HCT116 (cell line): Measurements from ENCODE around the gene RP9. TPM values are rescaled to one million over a fixed set of nuclear protein-coding genes. Genes with fewer than 3 reads are reported as not detected.

Experiments
- ATAC-seq: fragments of 200-7000 bp; cut with Tn5 transposase; 2 replicates; pipeline ENCODE4 v1.9.1; 2020; ENCODE audit warnings: mild to moderate bottlenecking, moderate library complexity
- BruUV-seq: library from RNA; stranded (reverse); fragments of 400-500 nt; replicated peaks from 2 replicates; lab custom pipeline; 2021; lab: Mats Ljungman, UMichigan
- CTCF ChIA-PET: fragments of 300-600 bp; sonication (Branson Sonifier 250); formaldehyde crosslinking; loops from one replicate; lab custom pipeline; 2021; ENCODE audit warnings: antibody characterized with exemption; lab: Charles Lee
- POLR2A ChIA-PET: fragments of 300-600, 350-600 bp; sonication (Branson Sonifier 250); formaldehyde crosslinking; loops from one replicate; lab custom pipeline; 2021; ENCODE audit warnings: antibody characterized with exemption; lab: Charles Lee
- RAD21 ChIA-PET, 2 experiments: fragments of 300-600 bp; sonication (Branson Sonifier 250); formaldehyde crosslinking; loops; one replicate each; lab custom pipeline; 2023; ENCODE audit warnings: low total read pairs in 2 of 2; ENCODE audit not compliant: uncharacterized antibody in 2 of 2, unreplicated experiment in 2 of 2, low non-redundant PET in 1 of 2; lab: Charles Lee
- DNase-seq: peaks from one replicate; pipeline ENCODE4 v3.0.0-alpha.2; 2010; ENCODE audit warnings: low read depth, low spot score
- H2AFZ ChIP-seq: fragments of 200-600 bp; shearing (Covaris generic), sonication (generic); 2 replicates; pipeline ENCODE4 v1.6.1; 2017; ENCODE audit warnings: low read depth, mixed run types, mixed read lengths, antibody characterized with exemption, low read length; ENCODE audit not compliant: poor library complexity, severe bottlenecking
- H3K27ac ChIP-seq: 2 replicates; pipeline ENCODE4 v1.5.1; 2012; ENCODE audit warnings: low read depth, low read length
- H3K27me3 ChIP-seq: fragments of 200-600 bp; sonication (generic); 2 replicates; pipeline ENCODE4 v1.6.1; 2016; ENCODE audit warnings: mixed run types, low read length, mixed read lengths; ENCODE audit not compliant: insufficient read depth
- H3K36me3 ChIP-seq, 2 experiments: fragments of 200-500 bp in 1 of 2; fragments of 200-600 bp in 1 of 2; sonication (Bioruptor generic) in 1 of 2; sonication (generic) in 1 of 2; 2 replicates each; pipeline versions ENCODE4 v1.5.1 to v1.6.1; 2014 to 2016; ENCODE audit warnings: low read length in 2 of 2, inconsistent platforms in 1 of 2, mixed read lengths in 1 of 2, mixed run types in 1 of 2; ENCODE audit not compliant: insufficient read depth in 2 of 2, control insufficient read depth in 1 of 2
- H3K4me1 ChIP-seq, 2 experiments: fragments of 200-600 bp in 1 of 2; sonication (generic) in 1 of 2; 2 replicates each; pipeline versions ENCODE4 v1.5.1 to v1.6.1; 2012 to 2017; ENCODE audit warnings: low read length in 2 of 2, inconsistent platforms in 1 of 2, mild to moderate bottlenecking in 1 of 2, mixed read lengths in 1 of 2, mixed run types in 1 of 2, moderate library complexity in 1 of 2; ENCODE audit not compliant: insufficient read depth in 2 of 2, control insufficient read depth in 1 of 2
- H3K4me2 ChIP-seq: fragments of 200-600 bp; sonication (generic); 2 replicates; pipeline ENCODE4 v1.6.1; 2017; ENCODE audit warnings: mixed run types, low read length, mixed read lengths
- H3K4me3 ChIP-seq, 2 experiments: fragments of 200-600 bp in 1 of 2; sonication (generic) in 1 of 2; replicated peaks in 1 of 2; 2 replicates each; pipeline ENCODE4 v1.5.1; 2011 to 2016; ENCODE audit warnings: low read length in 2 of 2, control low read depth in 1 of 2, low read depth in 1 of 2, mild to moderate bottlenecking in 1 of 2, mixed read lengths in 1 of 2, mixed run types in 1 of 2
- H3K79me2 ChIP-seq: fragments of 200-600 bp; sonication (generic); 2 replicates; pipeline ENCODE4 v1.6.1; 2017; ENCODE audit warnings: mild to moderate bottlenecking, mixed run types, low read length, moderate library complexity, mixed read lengths; ENCODE audit not compliant: insufficient read depth
- H3K9ac ChIP-seq: fragments of 200-600 bp; sonication (generic); 2 replicates; pipeline ENCODE4 v1.6.1; 2016; ENCODE audit warnings: low read length, mixed read lengths
- H3K9me2 ChIP-seq: fragments of 200-600 bp; sonication (generic), shearing (Covaris generic); 2 replicates; pipeline ENCODE4 v1.6.1; 2017; ENCODE audit warnings: mixed run types, mild to moderate bottlenecking, moderate library complexity; ENCODE audit not compliant: insufficient read depth
- H3K9me3 ChIP-seq, 2 experiments: fragments of 200-500 bp in 1 of 2; fragments of 200-600 bp in 1 of 2; sonication (Bioruptor generic) in 1 of 2; sonication (generic) in 1 of 2; 2 replicates each; pipeline ENCODE4 v1.6.1; 2014 to 2017; ENCODE audit warnings: low read length in 2 of 2, mixed read lengths in 2 of 2, inconsistent platforms in 1 of 2, low read depth in 1 of 2, mild to moderate bottlenecking in 1 of 2, mixed run types in 1 of 2, moderate library complexity in 1 of 2; ENCODE audit not compliant: control insufficient read depth in 1 of 2, insufficient read depth in 1 of 2
- H4K20me1 ChIP-seq: fragments of 200-600 bp; sonication (generic), shearing (Covaris generic); 2 replicates; pipeline ENCODE4 v1.6.1; 2017; ENCODE audit warnings: mixed run types, mild to moderate bottlenecking, moderate library complexity; ENCODE audit not compliant: insufficient read depth
- CBX3 ChIP-seq: IDR thresholded peaks from 2 replicates; pipeline ENCODE4 v1.6.1; 2012; ENCODE audit warnings: low read depth
- EGR1 ChIP-seq: IDR thresholded peaks from 2 replicates; pipeline ENCODE4 v1.6.1; 2012; ENCODE audit warnings: low read depth
- ELF1 ChIP-seq: IDR thresholded peaks from 2 replicates; pipeline ENCODE4 v1.6.1; 2012; ENCODE audit warnings: low read depth, borderline replicate concordance
- EZH2 ChIP-seq: fragments of 200-600 bp; sonication (generic); IDR thresholded peaks from 2 replicates; pipeline ENCODE4 v1.6.1; 2017; ENCODE audit warnings: antibody characterized with exemption, mixed run types
- EZH2phosphoT487 ChIP-seq: fragments of 200-600 bp; IDR thresholded peaks from 2 replicates; pipeline ENCODE4 v1.6.1; 2018; ENCODE audit warnings: antibody characterized with exemption, borderline replicate concordance
- FOSL1 ChIP-seq: IDR thresholded peaks from 2 replicates; pipeline ENCODE4 v1.6.1; 2012; ENCODE audit warnings: low read depth
- POLR2A ChIP-seq: IDR thresholded peaks from 2 replicates; pipeline ENCODE4 v1.7.0; 2011; ENCODE audit warnings: borderline replicate concordance; ENCODE audit not compliant: insufficient read depth, insufficient read length; ENCODE audit errors: extremely low read depth
- POLR2AphosphoS5 ChIP-seq: IDR thresholded peaks from 2 replicates; pipeline ENCODE4 v1.6.1; 2011; ENCODE audit warnings: mild to moderate bottlenecking, low read depth, low read length, moderate library complexity
- RAD21 ChIP-seq: IDR thresholded peaks from 2 replicates; pipeline ENCODE4 v1.6.1; 2012; ENCODE audit warnings: low read depth, mild to moderate bottlenecking
- SRF ChIP-seq: IDR thresholded peaks from 2 replicates; pipeline ENCODE4 v1.6.1; 2012; ENCODE audit warnings: low read depth
- ZFX ChIP-seq: fragments of 450-650 bp; IDR thresholded peaks from 2 replicates; pipeline ENCODE4 v1.6.1; 2017
- ZNF274 ChIP-seq: fragments of 200-500 bp; sonication (Bioruptor generic); IDR thresholded peaks from 2 replicates; pipeline ENCODE4 v1.6.1; 2014; ENCODE audit warnings: mild to moderate bottlenecking, low read depth, low read length, inconsistent platforms
- intact Hi-C: fragments of 100-400 bp; cut with micrococcal nuclease; formaldehyde crosslinking; loops from 2 replicates; pipeline ENCODE4 v1.10.0; 2022
- total RNA-seq: library from RNA; stranded (reverse); gene quantifications from one replicate; pipeline ENCODE4 v1.2.1, GENCODE V29; 2021; ENCODE audit not compliant: unreplicated experiment
- TF ChIP-seq, protein P1 (sequence below): IDR thresholded peaks from 2 replicates; pipeline ENCODE4 v1.6.1; 2012
- TF ChIP-seq, protein P2 (sequence below): IDR thresholded peaks from 2 replicates; pipeline ENCODE4 v1.6.1; 2012
- TF ChIP-seq, protein P3 (sequence below): IDR thresholded peaks from 2 replicates; pipeline ENCODE4 v1.6.1; 2012; ENCODE audit warnings: low read depth

Gene RP9
- total RNA-seq, 1 experiment from 2014 or later: 14.2 TPM

DNA sequence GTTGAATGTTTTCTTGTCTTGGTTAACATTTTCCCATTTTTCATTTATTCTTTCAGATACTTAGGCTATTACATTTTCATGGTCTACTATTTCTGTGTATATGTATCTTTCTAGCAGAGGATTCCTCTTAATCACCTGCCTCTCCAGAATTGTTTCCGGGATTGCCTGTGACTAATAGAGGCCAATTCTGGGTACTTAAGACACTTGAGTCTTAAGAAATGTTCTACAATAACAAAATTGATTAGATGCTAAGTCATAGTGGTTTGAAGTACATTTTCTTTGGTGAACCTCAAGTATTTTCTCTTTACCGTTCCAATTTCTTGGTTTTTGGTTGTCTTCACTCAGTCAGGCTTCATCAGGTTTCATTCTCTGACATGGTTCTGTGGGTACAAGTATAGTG is 46.6 kb upstream of the RP9 start:
- BruUV-seq: no TSS peak
- H4K20me1 ChIP-seq: no peaks in the 10 kb centered on the region
- intact Hi-C loops: no loop called here
- H3K4me1 ChIP-seq: no peaks in the 10 kb centered on the region
- ATAC-seq: no peak
- ChIA-PET POLR2A (no interaction called here), RAD21 (no interaction called here), CTCF (no interaction called here)
- H2AFZ ChIP-seq: no peak overlapping the region
- H3K79me2 ChIP-seq: no peaks in the 10 kb centered on the region
- H3K36me3 ChIP-seq: no peaks in the 10 kb centered on the region
- H3K9me3 ChIP-seq: no peaks in the 10 kb centered on the region
- no peak overlapping the region for H3K27ac ChIP-seq
- H3K9me2 ChIP-seq: no peaks in the 10 kb centered on the region
- H3K4me2 ChIP-seq: no peak overlapping the region
- no peak for DNase-seq
- no peak overlapping the region for H3K4me3 ChIP-seq
- no peaks in the 10 kb centered on the region for H3K27me3 ChIP-seq
- TF ChIP-seq ZNF274 (no peak), EGR1 (no peak), ELF1 (no peak), POLR2A (no peak), ZFX (no peak), EZH2 (no peak), POLR2AphosphoS5 (no peak), SRF (no peak), CBX3 (no peak), EZH2phosphoT487 (no peak), RAD21 (no peak), FOSL1 (no peak)
- TF ChIP-seq, protein P1, sequence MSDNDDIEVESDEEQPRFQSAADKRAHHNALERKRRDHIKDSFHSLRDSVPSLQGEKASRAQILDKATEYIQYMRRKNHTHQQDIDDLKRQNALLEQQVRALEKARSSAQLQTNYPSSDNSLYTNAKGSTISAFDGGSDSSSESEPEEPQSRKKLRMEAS: no peak
- TF ChIP-seq, protein P2, sequence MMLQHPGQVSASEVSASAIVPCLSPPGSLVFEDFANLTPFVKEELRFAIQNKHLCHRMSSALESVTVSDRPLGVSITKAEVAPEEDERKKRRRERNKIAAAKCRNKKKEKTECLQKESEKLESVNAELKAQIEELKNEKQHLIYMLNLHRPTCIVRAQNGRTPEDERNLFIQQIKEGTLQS: no peak
- TF ChIP-seq, protein P3, sequence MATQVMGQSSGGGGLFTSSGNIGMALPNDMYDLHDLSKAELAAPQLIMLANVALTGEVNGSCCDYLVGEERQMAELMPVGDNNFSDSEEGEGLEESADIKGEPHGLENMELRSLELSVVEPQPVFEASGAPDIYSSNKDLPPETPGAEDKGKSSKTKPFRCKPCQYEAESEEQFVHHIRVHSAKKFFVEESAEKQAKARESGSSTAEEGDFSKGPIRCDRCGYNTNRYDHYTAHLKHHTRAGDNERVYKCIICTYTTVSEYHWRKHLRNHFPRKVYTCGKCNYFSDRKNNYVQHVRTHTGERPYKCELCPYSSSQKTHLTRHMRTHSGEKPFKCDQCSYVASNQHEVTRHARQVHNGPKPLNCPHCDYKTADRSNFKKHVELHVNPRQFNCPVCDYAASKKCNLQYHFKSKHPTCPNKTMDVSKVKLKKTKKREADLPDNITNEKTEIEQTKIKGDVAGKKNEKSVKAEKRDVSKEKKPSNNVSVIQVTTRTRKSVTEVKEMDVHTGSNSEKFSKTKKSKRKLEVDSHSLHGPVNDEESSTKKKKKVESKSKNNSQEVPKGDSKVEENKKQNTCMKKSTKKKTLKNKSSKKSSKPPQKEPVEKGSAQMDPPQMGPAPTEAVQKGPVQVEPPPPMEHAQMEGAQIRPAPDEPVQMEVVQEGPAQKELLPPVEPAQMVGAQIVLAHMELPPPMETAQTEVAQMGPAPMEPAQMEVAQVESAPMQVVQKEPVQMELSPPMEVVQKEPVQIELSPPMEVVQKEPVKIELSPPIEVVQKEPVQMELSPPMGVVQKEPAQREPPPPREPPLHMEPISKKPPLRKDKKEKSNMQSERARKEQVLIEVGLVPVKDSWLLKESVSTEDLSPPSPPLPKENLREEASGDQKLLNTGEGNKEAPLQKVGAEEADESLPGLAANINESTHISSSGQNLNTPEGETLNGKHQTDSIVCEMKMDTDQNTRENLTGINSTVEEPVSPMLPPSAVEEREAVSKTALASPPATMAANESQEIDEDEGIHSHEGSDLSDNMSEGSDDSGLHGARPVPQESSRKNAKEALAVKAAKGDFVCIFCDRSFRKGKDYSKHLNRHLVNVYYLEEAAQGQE: no peak
- no peak overlapping the region for H3K9ac ChIP-seq
